HCT116 (cell line): ENCODE measurements around the gene HOXB3. TPM values are rescaled to one million over a fixed set of nuclear protein-coding genes. Genes with fewer than 3 reads are reported as not detected.

ENCODE experiments used
- ATAC-seq: fragments of 200-7000 bp; cut with Tn5 transposase; 2 replicates; pipeline ENCODE4 v1.9.1; 2020; ENCODE audit warnings: mild to moderate bottlenecking, moderate library complexity
- BruUV-seq: library from RNA; stranded (reverse); fragments of 400-500 nt; replicated peaks from 2 replicates; lab custom pipeline; 2021; lab: Mats Ljungman, UMichigan
- CTCF ChIA-PET: fragments of 300-600 bp; sonication (Branson Sonifier 250); formaldehyde crosslinking; loops from one replicate; lab custom pipeline; 2021; ENCODE audit warnings: antibody characterized with exemption; lab: Charles Lee
- POLR2A ChIA-PET: fragments of 300-600, 350-600 bp; sonication (Branson Sonifier 250); formaldehyde crosslinking; loops from one replicate; lab custom pipeline; 2021; ENCODE audit warnings: antibody characterized with exemption; lab: Charles Lee
- RAD21 ChIA-PET, 2 experiments: fragments of 300-600 bp; sonication (Branson Sonifier 250); formaldehyde crosslinking; loops; one replicate each; lab custom pipeline; 2023; ENCODE audit warnings: low total read pairs in 2 of 2; ENCODE audit not compliant: uncharacterized antibody in 2 of 2, unreplicated experiment in 2 of 2, low non-redundant PET in 1 of 2; lab: Charles Lee
- DNase-seq: peaks from one replicate; pipeline ENCODE4 v3.0.0-alpha.2; 2010; ENCODE audit warnings: low read depth, low spot score
- H2AFZ ChIP-seq: fragments of 200-600 bp; shearing (Covaris generic), sonication (generic); 2 replicates; pipeline ENCODE4 v1.6.1; 2017; ENCODE audit warnings: low read depth, mixed run types, mixed read lengths, antibody characterized with exemption, low read length; ENCODE audit not compliant: poor library complexity, severe bottlenecking
- H3K27ac ChIP-seq: 2 replicates; pipeline ENCODE4 v1.5.1; 2012; ENCODE audit warnings: low read depth, low read length
- H3K27me3 ChIP-seq: fragments of 200-600 bp; sonication (generic); 2 replicates; pipeline ENCODE4 v1.6.1; 2016; ENCODE audit warnings: mixed run types, low read length, mixed read lengths; ENCODE audit not compliant: insufficient read depth
- H3K36me3 ChIP-seq, 2 experiments: fragments of 200-500 bp in 1 of 2; fragments of 200-600 bp in 1 of 2; sonication (Bioruptor generic) in 1 of 2; sonication (generic) in 1 of 2; 2 replicates each; pipeline versions ENCODE4 v1.5.1 to v1.6.1; 2014 to 2016; ENCODE audit warnings: low read length in 2 of 2, inconsistent platforms in 1 of 2, mixed read lengths in 1 of 2, mixed run types in 1 of 2; ENCODE audit not compliant: insufficient read depth in 2 of 2, control insufficient read depth in 1 of 2
- H3K4me1 ChIP-seq, 2 experiments: fragments of 200-600 bp in 1 of 2; sonication (generic) in 1 of 2; 2 replicates each; pipeline versions ENCODE4 v1.5.1 to v1.6.1; 2012 to 2017; ENCODE audit warnings: low read length in 2 of 2, inconsistent platforms in 1 of 2, mild to moderate bottlenecking in 1 of 2, mixed read lengths in 1 of 2, mixed run types in 1 of 2, moderate library complexity in 1 of 2; ENCODE audit not compliant: insufficient read depth in 2 of 2, control insufficient read depth in 1 of 2
- H3K4me2 ChIP-seq: fragments of 200-600 bp; sonication (generic); 2 replicates; pipeline ENCODE4 v1.6.1; 2017; ENCODE audit warnings: mixed run types, low read length, mixed read lengths
- H3K4me3 ChIP-seq, 2 experiments: fragments of 200-600 bp in 1 of 2; sonication (generic) in 1 of 2; replicated peaks in 1 of 2; 2 replicates each; pipeline ENCODE4 v1.5.1; 2011 to 2016; ENCODE audit warnings: low read length in 2 of 2, control low read depth in 1 of 2, low read depth in 1 of 2, mild to moderate bottlenecking in 1 of 2, mixed read lengths in 1 of 2, mixed run types in 1 of 2
- H3K79me2 ChIP-seq: fragments of 200-600 bp; sonication (generic); 2 replicates; pipeline ENCODE4 v1.6.1; 2017; ENCODE audit warnings: mild to moderate bottlenecking, mixed run types, low read length, moderate library complexity, mixed read lengths; ENCODE audit not compliant: insufficient read depth
- H3K9ac ChIP-seq: fragments of 200-600 bp; sonication (generic); 2 replicates; pipeline ENCODE4 v1.6.1; 2016; ENCODE audit warnings: low read length, mixed read lengths
- H3K9me2 ChIP-seq: fragments of 200-600 bp; sonication (generic), shearing (Covaris generic); 2 replicates; pipeline ENCODE4 v1.6.1; 2017; ENCODE audit warnings: mixed run types, mild to moderate bottlenecking, moderate library complexity; ENCODE audit not compliant: insufficient read depth
- H3K9me3 ChIP-seq, 2 experiments: fragments of 200-500 bp in 1 of 2; fragments of 200-600 bp in 1 of 2; sonication (Bioruptor generic) in 1 of 2; sonication (generic) in 1 of 2; 2 replicates each; pipeline ENCODE4 v1.6.1; 2014 to 2017; ENCODE audit warnings: low read length in 2 of 2, mixed read lengths in 2 of 2, inconsistent platforms in 1 of 2, low read depth in 1 of 2, mild to moderate bottlenecking in 1 of 2, mixed run types in 1 of 2, moderate library complexity in 1 of 2; ENCODE audit not compliant: control insufficient read depth in 1 of 2, insufficient read depth in 1 of 2
- H4K20me1 ChIP-seq: fragments of 200-600 bp; sonication (generic), shearing (Covaris generic); 2 replicates; pipeline ENCODE4 v1.6.1; 2017; ENCODE audit warnings: mixed run types, mild to moderate bottlenecking, moderate library complexity; ENCODE audit not compliant: insufficient read depth
- CBX3 ChIP-seq: IDR thresholded peaks from 2 replicates; pipeline ENCODE4 v1.6.1; 2012; ENCODE audit warnings: low read depth
- CEBPB ChIP-seq: IDR thresholded peaks from 2 replicates; pipeline ENCODE4 v1.6.1; 2012; ENCODE audit warnings: low read depth
- SP1 ChIP-seq: IDR thresholded peaks from 2 replicates; pipeline ENCODE4 v1.6.1; 2012; ENCODE audit warnings: low read depth
- intact Hi-C: fragments of 100-400 bp; cut with micrococcal nuclease; formaldehyde crosslinking; loops from 2 replicates; pipeline ENCODE4 v1.10.0; 2022
- total RNA-seq: library from RNA; stranded (reverse); gene quantifications from one replicate; pipeline ENCODE4 v1.2.1, GENCODE V29; 2021; ENCODE audit not compliant: unreplicated experiment
- TF ChIP-seq, protein P1 (sequence below), 3 experiments: fragments of 200-600 bp in 1 of 3; sonication (generic) in 1 of 3; IDR thresholded peaks in 2 of 3; conservative IDR thresholded peaks in 1 of 3; 2 replicates each; pipeline ENCODE4 v1.5.1; 2012 to 2017; ENCODE audit warnings: low read depth in 2 of 3, low read length in 2 of 3, antibody characterized with exemption in 1 of 3, borderline replicate concordance in 1 of 3, control low read depth in 1 of 3, mild to moderate bottlenecking in 1 of 3, mixed read lengths in 1 of 3, mixed run types in 1 of 3, moderate library complexity in 1 of 3; ENCODE audit not compliant: insufficient read depth in 1 of 3
- TF ChIP-seq, protein P2 (sequence below): IDR thresholded peaks from 2 replicates; pipeline ENCODE4 v1.6.1; 2012; ENCODE audit warnings: low read depth

The HOXB3 gene
- total RNA-seq, 1 experiment from 2014 or later: 19.8 TPM

DNA sequence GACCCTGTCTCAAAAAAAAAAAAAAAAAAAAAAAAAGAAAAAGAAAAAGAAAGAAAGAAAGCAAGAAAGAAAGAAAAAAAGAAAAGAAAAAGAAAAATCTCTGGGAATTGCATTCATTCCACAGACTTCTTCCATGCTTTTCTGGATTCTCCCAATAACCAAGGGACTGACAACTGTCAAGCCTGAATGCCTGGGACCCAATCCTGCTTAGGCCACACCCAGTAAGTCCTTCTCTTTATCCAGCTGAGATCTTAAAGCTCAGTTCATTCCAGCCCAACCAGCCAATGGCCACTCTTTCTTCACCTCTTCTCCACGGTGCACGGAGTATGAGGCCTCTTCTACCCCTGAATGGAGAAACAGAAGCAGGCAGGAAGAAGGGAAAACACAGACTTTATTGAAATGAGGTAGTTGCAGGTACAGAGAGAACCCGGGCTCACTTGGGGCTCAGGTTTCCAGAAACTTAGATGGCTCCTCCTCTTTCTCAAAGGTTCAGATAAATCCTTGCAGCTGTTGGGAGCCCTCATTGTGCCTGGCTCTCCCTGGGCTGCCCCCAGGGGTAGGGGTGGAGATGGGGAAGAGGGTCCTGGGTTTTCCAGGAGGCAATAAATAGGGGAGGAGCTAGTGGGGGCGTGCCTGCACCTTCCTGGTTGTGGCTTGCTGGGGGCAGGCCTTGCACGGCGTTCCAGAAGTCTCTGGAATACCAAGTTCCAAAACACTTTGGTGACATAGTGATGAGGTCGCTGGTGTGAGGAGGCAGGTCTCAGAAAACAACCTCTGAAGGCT is 61.7 kb downstream of the HOXB3 start:
- Histone ChIP-seq H3K4me1 (peaks cover 0 to 7% of the 10 kb centered on the region in 2 experiments; a peak in 2 of 4 replicates), H3K4me3 (no peak overlapping the region), H3K79me2 (no peaks in the 10 kb centered on the region), H3K9me2 (no peaks in the 10 kb centered on the region), H3K9ac (no peak overlapping the region), H3K27ac (no peak overlapping the region), H3K36me3 (no peaks in the 10 kb centered on the region), H3K4me2 (0 out of 2 replicates have a peak overlapping the region, but pooled peaks have one; percentile 4), H3K27me3 (no peaks in the 10 kb centered on the region), H3K9me3 (no peaks in the 10 kb centered on the region), H4K20me1 (no peaks in the 10 kb centered on the region), H2AFZ (peak overlapping the region; percentile 77)
- CTCF ChIA-PET: no interaction called here
- ATAC-seq (peak; percentile 36), DNase-seq (no peak)
- intact Hi-C loops: no loop called here
- POLR2A ChIA-PET: no interaction called here
- no TSS peak for BruUV-seq
- TF ChIP-seq, protein P1, sequence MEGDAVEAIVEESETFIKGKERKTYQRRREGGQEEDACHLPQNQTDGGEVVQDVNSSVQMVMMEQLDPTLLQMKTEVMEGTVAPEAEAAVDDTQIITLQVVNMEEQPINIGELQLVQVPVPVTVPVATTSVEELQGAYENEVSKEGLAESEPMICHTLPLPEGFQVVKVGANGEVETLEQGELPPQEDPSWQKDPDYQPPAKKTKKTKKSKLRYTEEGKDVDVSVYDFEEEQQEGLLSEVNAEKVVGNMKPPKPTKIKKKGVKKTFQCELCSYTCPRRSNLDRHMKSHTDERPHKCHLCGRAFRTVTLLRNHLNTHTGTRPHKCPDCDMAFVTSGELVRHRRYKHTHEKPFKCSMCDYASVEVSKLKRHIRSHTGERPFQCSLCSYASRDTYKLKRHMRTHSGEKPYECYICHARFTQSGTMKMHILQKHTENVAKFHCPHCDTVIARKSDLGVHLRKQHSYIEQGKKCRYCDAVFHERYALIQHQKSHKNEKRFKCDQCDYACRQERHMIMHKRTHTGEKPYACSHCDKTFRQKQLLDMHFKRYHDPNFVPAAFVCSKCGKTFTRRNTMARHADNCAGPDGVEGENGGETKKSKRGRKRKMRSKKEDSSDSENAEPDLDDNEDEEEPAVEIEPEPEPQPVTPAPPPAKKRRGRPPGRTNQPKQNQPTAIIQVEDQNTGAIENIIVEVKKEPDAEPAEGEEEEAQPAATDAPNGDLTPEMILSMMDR (IDR thresholded peaks at IDR 0.05 in 2 of 3, conservative IDR thresholded peaks at IDR 0.05 in 1 of 3; ENCODE audit: borderline replicate concordance in 1 of 3, insufficient read depth in 1 of 3, low read depth in 2 of 3, low read length in 2 of 3): no peak
- TF ChIP-seq, protein P2, sequence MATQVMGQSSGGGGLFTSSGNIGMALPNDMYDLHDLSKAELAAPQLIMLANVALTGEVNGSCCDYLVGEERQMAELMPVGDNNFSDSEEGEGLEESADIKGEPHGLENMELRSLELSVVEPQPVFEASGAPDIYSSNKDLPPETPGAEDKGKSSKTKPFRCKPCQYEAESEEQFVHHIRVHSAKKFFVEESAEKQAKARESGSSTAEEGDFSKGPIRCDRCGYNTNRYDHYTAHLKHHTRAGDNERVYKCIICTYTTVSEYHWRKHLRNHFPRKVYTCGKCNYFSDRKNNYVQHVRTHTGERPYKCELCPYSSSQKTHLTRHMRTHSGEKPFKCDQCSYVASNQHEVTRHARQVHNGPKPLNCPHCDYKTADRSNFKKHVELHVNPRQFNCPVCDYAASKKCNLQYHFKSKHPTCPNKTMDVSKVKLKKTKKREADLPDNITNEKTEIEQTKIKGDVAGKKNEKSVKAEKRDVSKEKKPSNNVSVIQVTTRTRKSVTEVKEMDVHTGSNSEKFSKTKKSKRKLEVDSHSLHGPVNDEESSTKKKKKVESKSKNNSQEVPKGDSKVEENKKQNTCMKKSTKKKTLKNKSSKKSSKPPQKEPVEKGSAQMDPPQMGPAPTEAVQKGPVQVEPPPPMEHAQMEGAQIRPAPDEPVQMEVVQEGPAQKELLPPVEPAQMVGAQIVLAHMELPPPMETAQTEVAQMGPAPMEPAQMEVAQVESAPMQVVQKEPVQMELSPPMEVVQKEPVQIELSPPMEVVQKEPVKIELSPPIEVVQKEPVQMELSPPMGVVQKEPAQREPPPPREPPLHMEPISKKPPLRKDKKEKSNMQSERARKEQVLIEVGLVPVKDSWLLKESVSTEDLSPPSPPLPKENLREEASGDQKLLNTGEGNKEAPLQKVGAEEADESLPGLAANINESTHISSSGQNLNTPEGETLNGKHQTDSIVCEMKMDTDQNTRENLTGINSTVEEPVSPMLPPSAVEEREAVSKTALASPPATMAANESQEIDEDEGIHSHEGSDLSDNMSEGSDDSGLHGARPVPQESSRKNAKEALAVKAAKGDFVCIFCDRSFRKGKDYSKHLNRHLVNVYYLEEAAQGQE: no peak
- no peak for TF ChIP-seq SP1
- TF ChIP-seq CEBPB: no peak
- no peak for TF ChIP-seq CBX3
- RAD21 ChIA-PET: no interaction called here
